Right forelimb (tissue), 1 donor: Measurements from ENCODE around the gene METTL5.

Experiments used
- DNase-seq: peaks from one replicate; pipeline ENCODE4 v3.0.0-alpha.2; 2018

Gene METTL5

GRCh38 chr2:169778446-169778845 is 46.3 kb downstream of the METTL5 start:
- no peak for DNase-seq

GRCh38 chr2:169776252-169776761 is 48.4 kb downstream of the METTL5 start:
- DNase-seq, result no peak

GRCh38 chr2:169775765-169776164 is 48.9 kb downstream of the METTL5 start:
- DNase-seq, result no peak

DNA sequence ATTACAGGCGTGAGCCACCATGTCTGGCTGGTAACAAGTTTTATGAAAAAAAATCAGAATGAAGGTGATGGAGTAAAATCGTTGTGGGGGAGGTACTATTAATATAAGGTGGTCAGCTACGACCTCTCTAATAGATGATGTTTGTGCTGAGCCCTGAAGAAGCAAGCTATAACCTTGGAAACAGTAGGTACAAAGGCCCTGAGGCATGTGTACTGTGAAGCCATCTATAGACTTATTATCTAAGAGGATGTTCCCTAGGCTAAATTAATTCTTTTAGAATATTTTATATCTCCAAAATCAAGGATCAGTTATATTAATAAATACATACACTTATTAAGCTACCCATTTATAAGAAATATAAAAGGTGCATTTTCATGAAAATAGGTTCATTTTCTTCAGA is 49.4 kb downstream of the METTL5 start:
- no peak for DNase-seq

- DNase-seq, result no peak
Observed at GRCh38 chr2:169772651-169773050, 52.1 kb downstream of the METTL5 start.

DNA sequence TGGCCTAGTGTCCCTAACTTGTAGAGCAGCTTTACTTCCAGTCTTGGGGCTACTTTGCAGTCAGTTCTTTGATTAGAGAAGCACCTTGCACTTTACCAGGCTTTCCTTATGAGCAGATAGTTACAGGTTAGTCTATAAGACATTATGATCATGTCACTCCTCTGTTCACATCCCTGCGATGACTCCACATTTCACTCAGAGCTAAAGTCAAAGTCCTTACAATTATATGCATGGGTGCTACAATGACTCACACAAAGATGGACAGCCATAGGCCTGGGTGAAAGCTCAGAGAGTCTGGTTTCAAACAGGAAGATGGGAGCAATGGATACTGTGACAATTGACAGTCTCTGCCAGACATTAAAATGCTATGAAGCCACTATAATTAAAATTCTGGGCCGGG is 53.1 kb downstream of the METTL5 start:
- no peak for DNase-seq

GRCh38 chr2:169771021-169771420 is 53.7 kb downstream of the METTL5 start:
- no peak for DNase-seq

GRCh38 chr2:169768262-169768995 is 56.3 kb downstream of the METTL5 start:
- DNase-seq, result no peak

- peak; percentile 68 for DNase-seq
Observed at GRCh38 chr2:169767243-169767888, 57.3 kb downstream of the METTL5 start.

DNA sequence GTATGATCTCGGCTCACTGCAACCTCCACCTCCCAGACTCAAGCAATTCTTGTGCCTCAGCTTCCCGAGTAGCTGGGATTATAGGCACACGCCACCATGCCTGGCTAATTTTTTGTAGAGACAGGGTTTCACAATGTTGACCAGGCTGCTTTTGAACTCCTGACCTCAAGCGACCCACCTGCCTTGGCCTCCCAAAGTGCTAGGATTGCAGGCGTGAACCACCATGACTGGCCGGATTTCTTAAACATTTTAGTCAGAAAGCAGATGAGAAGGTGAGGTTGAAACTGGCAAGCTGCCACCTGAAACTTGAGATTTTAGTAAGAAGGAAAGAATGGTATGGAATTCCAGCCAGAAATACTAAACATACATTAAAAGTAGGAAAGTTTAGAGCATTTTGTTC is 59.2 kb downstream of the METTL5 start:
- DNase-seq, result no peak

- no peak for DNase-seq
Observed at GRCh38 chr2:169761970-169762292, 62.8 kb downstream of the METTL5 start.
